HEK293T (cell line): ENCODE results near the gene FBXO36.
"Not testable (repeated sequence)": the region's sequence is repeated elsewhere in the genome, so short reads cannot be mapped to it uniquely, and the experiment has no call there.

ENCODE experiments used
- BHLHE40 ChIP-seq: fragments of 450-650 bp; IDR thresholded peaks from 2 replicates; pipeline ENCODE4 v1.6.1; 2016; ENCODE audit warnings: mild to moderate bottlenecking, moderate library complexity, borderline replicate concordance
- CTBP1 ChIP-seq: fragments of 450-650 bp; IDR thresholded peaks from 2 replicates; pipeline ENCODE4 v1.6.1; 2016; ENCODE audit warnings: borderline replicate concordance
- ELF4 ChIP-seq: fragments of 450-650 bp; IDR thresholded peaks from 2 replicates; pipeline ENCODE4 v1.6.1; 2017; ENCODE audit warnings: antibody characterized with exemption
- FOXM1 ChIP-seq: fragments of 450-650 bp; IDR thresholded peaks from 2 replicates; pipeline ENCODE4 v1.6.1; 2017; ENCODE audit warnings: mild to moderate bottlenecking, borderline replicate concordance
- HDGF ChIP-seq: fragments of 450-650 bp; IDR thresholded peaks from 2 replicates; pipeline ENCODE4 v1.6.1; 2017; ENCODE audit warnings: antibody characterized with exemption, borderline replicate concordance
- L3MBTL2 ChIP-seq: fragments of 450-650 bp; conservative IDR thresholded peaks from 2 replicates; pipeline ENCODE4 v1.6.1; 2016; ENCODE audit warnings: mild to moderate bottlenecking
- LEF1 ChIP-seq: fragments of 450-650 bp; IDR thresholded peaks from 2 replicates; pipeline ENCODE4 v1.6.1; 2017; ENCODE audit warnings: mild to moderate bottlenecking, borderline replicate concordance
- SP1 ChIP-seq: fragments of 450-650 bp; IDR thresholded peaks from 2 replicates; pipeline ENCODE4 v1.6.1; 2017
- SUZ12 ChIP-seq: fragments of 450-650 bp; IDR thresholded peaks from 2 replicates; pipeline ENCODE4 v1.6.1; 2016; ENCODE audit warnings: mild to moderate bottlenecking

- TF ChIP-seq LEF1, BHLHE40, SP1, FOXM1, SUZ12, CTBP1, HDGF, L3MBTL2, ELF4: not testable (repeated sequence)
These were observed 2.2 kb downstream of the FBXO36 start for GRCh38 chr2:229924541-229924940.
